HFFc6 (cell line): ENCODE results near the gene RGCC. TPM values are rescaled to one million over a fixed set of nuclear protein-coding genes. Genes with fewer than 3 reads are reported as not detected.
"Not testable (repeated sequence)": the region's sequence is repeated elsewhere in the genome, so short reads cannot be mapped to it uniquely, and the experiment has no call there.

Experiments
- DNase-seq: peaks from one replicate; pipeline ENCODE4 v3.0.0-alpha.2; 2018
- H3K27ac Mint-ChIP-seq: 2 replicates; pipeline ENCODE4 v1.8.0; 2020; ENCODE audit warnings: mild to moderate bottlenecking, mixed read lengths
- H3K27me3 Mint-ChIP-seq: 2 replicates; pipeline ENCODE4 v1.8.0; 2021; ENCODE audit warnings: mild to moderate bottlenecking, moderate library complexity, mixed read lengths; ENCODE audit not compliant: insufficient read depth
- H3K36me3 Mint-ChIP-seq: 2 replicates; pipeline ENCODE4 v1.8.0; 2021; ENCODE audit warnings: low read depth, mixed read lengths
- H3K4me1 Mint-ChIP-seq: 2 replicates; pipeline ENCODE4 v1.8.0; 2020; ENCODE audit warnings: low read depth, mixed read lengths
- H3K4me3 Mint-ChIP-seq: 2 replicates; pipeline ENCODE4 v1.8.0; 2020; ENCODE audit warnings: mild to moderate bottlenecking, moderate library complexity, mixed read lengths
- H3K9me3 Mint-ChIP-seq: 2 replicates; pipeline ENCODE4 v1.8.0; 2020; ENCODE audit warnings: mild to moderate bottlenecking, mixed read lengths
- CTCF ChIP-seq: fragments of 200-600 bp; sonication (generic); IDR thresholded peaks from 2 replicates; pipeline ENCODE4 v1.5.0; 2021; ENCODE audit warnings: antibody characterized with exemption, mild to moderate bottlenecking
- total RNA-seq, 6 experiments: library from RNA; stranded (reverse); fragmentation: NEBNext Ultra II Directional; extraction: Animal tissue kit (Norgen Biotek cat#: 25700); gene quantifications; 2 replicates in 1 of 6; 3 replicates in 5 of 6; pipeline ENCODE4 v1.2.3, GENCODE V29; 2021

Gene RGCC
- total RNA-seq, 6 experiments from 2014 or later, result 0.43 TPM; not detected in 5

GRCh38 chr13:41503356-41503755, 46.0 kb downstream of the RGCC start:
- H3K4me3 Mint-ChIP-seq, result no peak overlapping the region
- peaks cover 8% of the 10 kb centered on the region; the same call in 1 of the 2 replicates for H3K9me3 Mint-ChIP-seq
- no peak for DNase-seq
- H3K36me3 Mint-ChIP-seq, result peaks cover 4% of the 10 kb centered on the region; the same call in 1 of the 2 replicates
- H3K27ac Mint-ChIP-seq, result no peak overlapping the region
- TF ChIP-seq CTCF, result no peak
- peaks cover 13% of the 10 kb centered on the region for H3K27me3 Mint-ChIP-seq
- H3K4me1 Mint-ChIP-seq, result peaks cover 24% of the 10 kb centered on the region

DNA sequence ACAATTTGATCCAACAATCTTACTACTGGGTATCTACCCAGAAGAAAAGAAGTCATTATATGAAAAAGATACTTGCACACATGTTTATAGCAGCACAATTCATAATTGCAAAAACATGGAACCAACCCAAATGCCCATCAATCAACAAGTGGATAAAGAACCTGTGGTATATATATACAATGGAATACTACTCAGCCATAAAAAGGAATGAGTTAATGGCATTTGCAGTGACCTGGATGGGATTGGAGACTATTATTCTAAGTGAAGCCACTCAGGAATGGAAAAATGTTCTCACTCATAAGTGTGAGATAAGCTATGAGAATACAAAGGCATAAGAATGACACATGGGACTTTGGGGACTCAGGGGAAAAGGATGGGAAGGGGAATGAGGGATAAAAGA, 47.3 kb downstream of the RGCC start:
- peak overlapping the region; percentile 80; the same call in 1 of the 2 replicates for H3K27ac Mint-ChIP-seq
- not testable (repeated sequence) for H3K36me3 Mint-ChIP-seq, DNase-seq, H3K9me3 Mint-ChIP-seq, H3K4me3 Mint-ChIP-seq
- peaks cover 24% of the 10 kb centered on the region for H3K4me1 Mint-ChIP-seq
- peaks cover 16% of the 10 kb centered on the region for H3K27me3 Mint-ChIP-seq

DNA sequence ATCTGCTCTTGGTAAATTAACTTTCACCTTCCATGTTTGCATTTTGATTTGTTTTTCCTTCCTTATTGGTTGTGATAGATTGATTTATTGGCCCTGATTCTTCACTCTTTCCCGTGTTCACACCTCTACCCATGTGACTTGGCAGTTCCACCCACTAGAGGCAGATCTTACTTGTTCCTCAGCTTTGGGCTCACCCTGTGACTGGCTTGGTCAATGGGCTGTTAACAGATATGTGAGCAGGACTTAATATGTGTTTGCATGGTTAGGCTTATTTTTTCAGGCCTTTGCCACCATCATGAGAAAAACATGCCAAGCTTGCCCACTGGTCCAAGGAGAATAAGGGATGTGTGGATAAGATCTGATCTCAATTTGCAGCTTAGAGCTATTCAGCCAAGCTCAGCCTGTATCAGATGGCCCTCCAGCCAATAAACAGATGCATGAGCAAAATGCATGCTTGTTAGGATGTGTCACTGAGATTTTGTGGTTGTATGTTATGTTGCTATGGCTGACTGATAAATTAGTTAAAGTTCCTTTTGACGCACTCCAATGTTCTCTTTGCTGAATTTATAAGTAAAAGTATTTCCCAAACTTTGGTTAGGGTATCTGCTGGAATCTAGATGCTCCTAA, 48.0 kb downstream of the RGCC start:
- Mint-ChIP-seq H3K4me1 (peaks cover 23% of the 10 kb centered on the region), H3K27ac (peak overlapping the region; percentile 94), H3K27me3 (peaks cover 19% of the 10 kb centered on the region), H3K9me3 (peaks cover 8% of the 10 kb centered on the region; the same call in 1 of the 2 replicates), H3K4me3 (no peak overlapping the region), H3K36me3 (peaks cover 4% of the 10 kb centered on the region; the same call in 1 of the 2 replicates)
- TF ChIP-seq CTCF, result no peak
- peak; percentile 96 for DNase-seq

DNA sequence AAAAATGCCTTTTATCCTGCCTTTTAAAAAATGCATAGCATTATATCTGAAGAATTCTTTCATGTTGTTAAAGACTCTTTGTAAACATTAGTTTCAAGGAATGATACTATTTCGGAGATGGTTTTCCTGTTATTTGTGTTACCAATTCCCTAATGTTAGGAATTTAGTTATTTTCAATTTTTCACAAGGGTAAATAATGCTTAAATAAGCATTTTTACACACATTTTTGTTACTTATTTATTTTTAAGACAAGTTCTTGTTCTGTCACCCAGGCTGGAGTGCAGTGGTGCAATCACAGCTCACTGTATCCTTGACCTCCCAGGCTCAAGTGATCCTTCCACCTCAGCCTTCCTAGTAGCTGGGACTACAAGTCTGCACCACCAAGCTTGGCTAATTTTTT, 49.0 kb downstream of the RGCC start:
- H3K4me1 Mint-ChIP-seq, result peaks cover 17% of the 10 kb centered on the region
- H3K36me3 Mint-ChIP-seq, result peaks cover 4% of the 10 kb centered on the region; the same call in 1 of the 2 replicates
- H3K9me3 Mint-ChIP-seq, result peaks cover 8% of the 10 kb centered on the region; the same call in 1 of the 2 replicates
- no peak for DNase-seq
- H3K27me3 Mint-ChIP-seq, result peaks cover 20% of the 10 kb centered on the region
- peak overlapping the region; percentile 94; the same call in 1 of the 2 replicates for H3K27ac Mint-ChIP-seq
- no peak for TF ChIP-seq CTCF
- H3K4me3 Mint-ChIP-seq, result no peak overlapping the region

DNA sequence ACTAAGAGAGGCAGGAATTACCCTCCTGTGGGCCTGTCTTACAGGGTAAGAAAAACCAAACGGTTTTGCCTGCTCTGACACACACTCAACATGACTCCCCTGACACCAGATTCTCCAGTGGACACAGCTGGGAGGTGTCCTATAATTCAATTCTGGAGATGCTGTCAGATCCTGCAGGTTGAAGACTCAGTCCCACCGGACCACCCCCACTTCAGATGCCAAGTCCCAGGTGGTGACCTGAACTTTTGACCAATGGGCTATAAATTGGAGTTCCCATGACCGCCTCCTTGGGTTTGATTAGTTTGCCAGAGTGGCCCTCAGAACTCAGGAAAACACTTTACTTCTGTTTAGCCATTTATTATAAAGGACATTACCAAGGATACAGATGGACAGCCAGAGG, 52.6 kb downstream of the RGCC start:
- Mint-ChIP-seq H3K27me3 (peaks cover 27% of the 10 kb centered on the region), H3K9me3 (no peaks in the 10 kb centered on the region), H3K36me3 (peaks cover 4% of the 10 kb centered on the region; the same call in 1 of the 2 replicates), H3K4me3 (no peak overlapping the region), H3K27ac (no peak overlapping the region), H3K4me1 (peaks cover 12% of the 10 kb centered on the region)
- no peak for DNase-seq
- TF ChIP-seq CTCF, result no peak

DNA sequence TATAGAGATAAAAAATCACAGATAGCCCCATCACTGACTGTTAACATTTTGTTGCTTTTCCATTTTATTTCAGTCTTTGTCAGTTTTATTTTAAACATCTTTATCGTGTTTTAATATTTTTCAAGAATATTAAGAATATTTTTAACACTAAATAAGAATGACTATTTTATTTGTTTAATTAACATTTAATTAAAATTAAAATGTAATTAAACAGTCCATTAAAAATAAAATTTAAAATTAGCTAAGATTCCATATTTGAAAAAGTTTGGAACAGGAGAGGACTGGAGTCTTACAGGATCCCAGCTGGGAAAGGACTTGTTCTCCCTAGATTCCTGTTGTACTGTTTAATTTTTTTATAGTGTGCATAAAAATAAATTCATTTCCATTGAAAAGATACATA, 54.5 kb downstream of the RGCC start:
- DNase-seq, result no peak
- H3K36me3 Mint-ChIP-seq, result no peaks in the 10 kb centered on the region
- H3K27ac Mint-ChIP-seq, result no peak overlapping the region
- H3K4me3 Mint-ChIP-seq, result no peak overlapping the region
- H3K4me1 Mint-ChIP-seq, result no peaks in the 10 kb centered on the region
- H3K9me3 Mint-ChIP-seq, result no peaks in the 10 kb centered on the region
- H3K27me3 Mint-ChIP-seq, result peaks cover 27% of the 10 kb centered on the region
- TF ChIP-seq CTCF, result no peak
